GM23338 (cell line): ENCODE measurements around the gene MAT2B.

Experiments
- EZH2 ChIP-seq: fragments of 200-600 bp; sonication (generic); IDR thresholded peaks from one replicate; pipeline ENCODE4 v1.8.0; 2017; ENCODE audit warnings: antibody characterized with exemption, mild to moderate bottlenecking, low read depth; ENCODE audit not compliant: unreplicated experiment
- EZH2phosphoT487 ChIP-seq: fragments of 200-600 bp; sonication (generic); IDR thresholded peaks from one replicate; pipeline ENCODE4 v1.8.1; 2018; ENCODE audit warnings: antibody characterized with exemption; ENCODE audit not compliant: unreplicated experiment
- JUNB ChIP-seq: IDR thresholded peaks from one replicate; pipeline ENCODE4 v1.6.1; 2016; ENCODE audit warnings: antibody characterized with exemption; ENCODE audit not compliant: unreplicated experiment
- NANOG ChIP-seq: IDR thresholded peaks from 2 replicates; pipeline ENCODE4 v1.6.1; 2016; ENCODE audit warnings: antibody characterized with exemption, borderline replicate concordance
- POLR2AphosphoS5 ChIP-seq: IDR thresholded peaks from 2 replicates; pipeline ENCODE4 v1.6.1; 2016; ENCODE audit warnings: antibody characterized with exemption, low read depth
- TF ChIP-seq, protein P1 (sequence below), 2 experiments: fragments of 200-600 bp in 1 of 2; sonication (generic) in 1 of 2; conservative IDR thresholded peaks; 2 replicates each; pipeline versions ENCODE4 v1.5.1 to v1.6.1; 2016 to 2017; ENCODE audit warnings: antibody characterized with exemption in 2 of 2, low read depth in 2 of 2, mild to moderate bottlenecking in 2 of 2, moderate library complexity in 1 of 2
- TF ChIP-seq, protein P2 (sequence below): IDR thresholded peaks from one replicate; pipeline ENCODE4 v1.6.1; 2018; ENCODE audit warnings: antibody characterized with exemption; ENCODE audit not compliant: unreplicated experiment

DNA sequence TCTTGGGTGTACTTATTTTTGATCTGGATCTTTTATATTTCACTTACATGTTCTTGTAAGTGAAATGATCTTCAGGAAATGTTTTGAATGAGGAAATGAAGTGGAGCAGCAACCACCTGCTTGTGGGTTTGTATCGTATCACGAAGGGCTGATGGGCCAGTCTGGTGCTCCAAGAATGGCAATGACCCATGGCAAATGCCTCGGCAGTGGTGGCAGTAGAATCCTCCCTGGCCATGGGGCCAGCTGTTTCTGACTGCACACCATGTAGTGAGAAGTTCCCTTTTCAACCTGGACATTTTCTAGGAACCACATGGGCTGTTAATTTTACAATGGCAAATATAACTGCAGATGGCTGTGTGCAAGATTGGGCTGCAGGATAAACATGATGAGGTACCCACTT lies 29.9 kb downstream of the MAT2B start:
- TF ChIP-seq EZH2 (no peak), NANOG (no peak), JUNB (no peak), POLR2AphosphoS5 (no peak), EZH2phosphoT487 (no peak)
- TF ChIP-seq, protein P1, sequence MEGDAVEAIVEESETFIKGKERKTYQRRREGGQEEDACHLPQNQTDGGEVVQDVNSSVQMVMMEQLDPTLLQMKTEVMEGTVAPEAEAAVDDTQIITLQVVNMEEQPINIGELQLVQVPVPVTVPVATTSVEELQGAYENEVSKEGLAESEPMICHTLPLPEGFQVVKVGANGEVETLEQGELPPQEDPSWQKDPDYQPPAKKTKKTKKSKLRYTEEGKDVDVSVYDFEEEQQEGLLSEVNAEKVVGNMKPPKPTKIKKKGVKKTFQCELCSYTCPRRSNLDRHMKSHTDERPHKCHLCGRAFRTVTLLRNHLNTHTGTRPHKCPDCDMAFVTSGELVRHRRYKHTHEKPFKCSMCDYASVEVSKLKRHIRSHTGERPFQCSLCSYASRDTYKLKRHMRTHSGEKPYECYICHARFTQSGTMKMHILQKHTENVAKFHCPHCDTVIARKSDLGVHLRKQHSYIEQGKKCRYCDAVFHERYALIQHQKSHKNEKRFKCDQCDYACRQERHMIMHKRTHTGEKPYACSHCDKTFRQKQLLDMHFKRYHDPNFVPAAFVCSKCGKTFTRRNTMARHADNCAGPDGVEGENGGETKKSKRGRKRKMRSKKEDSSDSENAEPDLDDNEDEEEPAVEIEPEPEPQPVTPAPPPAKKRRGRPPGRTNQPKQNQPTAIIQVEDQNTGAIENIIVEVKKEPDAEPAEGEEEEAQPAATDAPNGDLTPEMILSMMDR (conservative IDR thresholded peaks at IDR 0.05; ENCODE audit: low read depth in 2 of 2) = no peak
- TF ChIP-seq, protein P2, sequence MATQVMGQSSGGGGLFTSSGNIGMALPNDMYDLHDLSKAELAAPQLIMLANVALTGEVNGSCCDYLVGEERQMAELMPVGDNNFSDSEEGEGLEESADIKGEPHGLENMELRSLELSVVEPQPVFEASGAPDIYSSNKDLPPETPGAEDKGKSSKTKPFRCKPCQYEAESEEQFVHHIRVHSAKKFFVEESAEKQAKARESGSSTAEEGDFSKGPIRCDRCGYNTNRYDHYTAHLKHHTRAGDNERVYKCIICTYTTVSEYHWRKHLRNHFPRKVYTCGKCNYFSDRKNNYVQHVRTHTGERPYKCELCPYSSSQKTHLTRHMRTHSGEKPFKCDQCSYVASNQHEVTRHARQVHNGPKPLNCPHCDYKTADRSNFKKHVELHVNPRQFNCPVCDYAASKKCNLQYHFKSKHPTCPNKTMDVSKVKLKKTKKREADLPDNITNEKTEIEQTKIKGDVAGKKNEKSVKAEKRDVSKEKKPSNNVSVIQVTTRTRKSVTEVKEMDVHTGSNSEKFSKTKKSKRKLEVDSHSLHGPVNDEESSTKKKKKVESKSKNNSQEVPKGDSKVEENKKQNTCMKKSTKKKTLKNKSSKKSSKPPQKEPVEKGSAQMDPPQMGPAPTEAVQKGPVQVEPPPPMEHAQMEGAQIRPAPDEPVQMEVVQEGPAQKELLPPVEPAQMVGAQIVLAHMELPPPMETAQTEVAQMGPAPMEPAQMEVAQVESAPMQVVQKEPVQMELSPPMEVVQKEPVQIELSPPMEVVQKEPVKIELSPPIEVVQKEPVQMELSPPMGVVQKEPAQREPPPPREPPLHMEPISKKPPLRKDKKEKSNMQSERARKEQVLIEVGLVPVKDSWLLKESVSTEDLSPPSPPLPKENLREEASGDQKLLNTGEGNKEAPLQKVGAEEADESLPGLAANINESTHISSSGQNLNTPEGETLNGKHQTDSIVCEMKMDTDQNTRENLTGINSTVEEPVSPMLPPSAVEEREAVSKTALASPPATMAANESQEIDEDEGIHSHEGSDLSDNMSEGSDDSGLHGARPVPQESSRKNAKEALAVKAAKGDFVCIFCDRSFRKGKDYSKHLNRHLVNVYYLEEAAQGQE = no peak
